BE2C (cell line): ENCODE data around the gene PUS3.

Source experiments
- DNase-seq: peaks from one replicate; pipeline ENCODE4 v3.0.0-alpha.2; 2020
- H3K27me3 ChIP-seq: fragments of 250-450 bp; sonication (Bioruptor Pico); 2 replicates; pipeline ENCODE4 v1.5.1; 2020; ENCODE audit warnings: mild to moderate bottlenecking
- H3K36me3 ChIP-seq: fragments of 250-450 bp; sonication (Bioruptor Pico); 2 replicates; pipeline ENCODE4 v1.5.1; 2020; ENCODE audit warnings: mild to moderate bottlenecking
- H3K4me1 ChIP-seq: fragments of 250-450 bp; sonication (Bioruptor Pico); 2 replicates; pipeline ENCODE4 v1.5.1; 2020
- H3K4me3 ChIP-seq: 2 replicates; pipeline ENCODE4 v1.5.1; 2011; ENCODE audit warnings: low read depth, low read length
- H3K9me3 ChIP-seq: fragments of 250-450 bp; sonication (Bioruptor Pico); 2 replicates; pipeline ENCODE4 v1.5.1; 2020
- TF ChIP-seq, protein P1 (sequence below): IDR thresholded peaks from 2 replicates; pipeline ENCODE4 v1.5.1; 2012; ENCODE audit warnings: mild to moderate bottlenecking, low read depth, low read length

The PUS3 gene

DNA sequence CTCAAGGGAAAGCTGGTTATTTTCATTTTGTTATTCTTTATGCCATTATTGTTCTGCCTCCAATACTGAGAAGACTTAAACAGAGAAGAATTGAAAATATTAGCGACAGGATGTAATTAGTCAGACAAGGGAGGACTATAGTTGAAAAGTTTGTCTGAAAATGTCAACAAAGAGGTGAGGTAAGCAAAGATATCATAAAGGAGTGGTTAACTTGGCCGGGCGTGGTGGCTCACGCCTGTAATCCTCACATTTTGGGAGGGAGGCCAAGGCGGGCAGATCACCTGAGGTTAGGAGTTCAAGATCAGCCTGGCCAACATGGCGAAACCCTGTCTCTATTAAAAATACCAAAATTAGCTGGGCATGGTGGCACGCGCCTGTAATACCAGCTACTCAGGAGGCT lies 19.6 kb downstream of the PUS3 start:
- H3K4me1 ChIP-seq: no peaks in the 10 kb centered on the region; the same call in 1 of the 2 replicates
- 0 out of 2 replicates have a peak, but pooled peaks cover 5% of the 10 kb centered on the region for H3K9me3 ChIP-seq
- no peak overlapping the region for H3K4me3 ChIP-seq
- no peaks in the 10 kb centered on the region; the same call in 1 of the 2 replicates for H3K27me3 ChIP-seq
- DNase-seq: no peak
- TF ChIP-seq, protein P1, sequence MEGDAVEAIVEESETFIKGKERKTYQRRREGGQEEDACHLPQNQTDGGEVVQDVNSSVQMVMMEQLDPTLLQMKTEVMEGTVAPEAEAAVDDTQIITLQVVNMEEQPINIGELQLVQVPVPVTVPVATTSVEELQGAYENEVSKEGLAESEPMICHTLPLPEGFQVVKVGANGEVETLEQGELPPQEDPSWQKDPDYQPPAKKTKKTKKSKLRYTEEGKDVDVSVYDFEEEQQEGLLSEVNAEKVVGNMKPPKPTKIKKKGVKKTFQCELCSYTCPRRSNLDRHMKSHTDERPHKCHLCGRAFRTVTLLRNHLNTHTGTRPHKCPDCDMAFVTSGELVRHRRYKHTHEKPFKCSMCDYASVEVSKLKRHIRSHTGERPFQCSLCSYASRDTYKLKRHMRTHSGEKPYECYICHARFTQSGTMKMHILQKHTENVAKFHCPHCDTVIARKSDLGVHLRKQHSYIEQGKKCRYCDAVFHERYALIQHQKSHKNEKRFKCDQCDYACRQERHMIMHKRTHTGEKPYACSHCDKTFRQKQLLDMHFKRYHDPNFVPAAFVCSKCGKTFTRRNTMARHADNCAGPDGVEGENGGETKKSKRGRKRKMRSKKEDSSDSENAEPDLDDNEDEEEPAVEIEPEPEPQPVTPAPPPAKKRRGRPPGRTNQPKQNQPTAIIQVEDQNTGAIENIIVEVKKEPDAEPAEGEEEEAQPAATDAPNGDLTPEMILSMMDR: no peak
- no peaks in the 10 kb centered on the region for H3K36me3 ChIP-seq

DNA sequence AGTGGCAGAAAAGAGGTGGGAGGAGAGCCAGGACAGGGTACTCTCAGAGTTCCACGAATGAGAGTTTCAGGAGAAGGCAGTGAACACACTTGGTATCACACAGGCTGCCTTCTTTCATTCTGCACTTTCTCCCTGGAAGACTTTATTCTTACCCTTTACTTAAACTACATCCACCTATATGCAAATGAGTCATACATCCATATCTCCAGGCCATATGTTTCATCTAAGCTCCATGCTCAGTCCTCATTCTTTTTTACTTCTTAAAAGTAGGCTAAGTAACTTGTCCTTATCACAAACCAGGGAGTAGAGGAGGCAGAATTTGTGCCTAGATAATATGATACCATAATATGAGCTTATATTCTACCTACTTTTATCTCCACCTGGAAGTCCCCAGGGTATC lies 21.7 kb downstream of the PUS3 start:
- no peaks in the 10 kb centered on the region; the same call in 1 of the 2 replicates for H3K4me1 ChIP-seq
- TF ChIP-seq, protein P1: no peak
- no peaks in the 10 kb centered on the region for H3K9me3 ChIP-seq
- DNase-seq: no peak
- H3K27me3 ChIP-seq: no peaks in the 10 kb centered on the region; the same call in 1 of the 2 replicates
- no peak overlapping the region for H3K4me3 ChIP-seq
- no peaks in the 10 kb centered on the region for H3K36me3 ChIP-seq

DNA sequence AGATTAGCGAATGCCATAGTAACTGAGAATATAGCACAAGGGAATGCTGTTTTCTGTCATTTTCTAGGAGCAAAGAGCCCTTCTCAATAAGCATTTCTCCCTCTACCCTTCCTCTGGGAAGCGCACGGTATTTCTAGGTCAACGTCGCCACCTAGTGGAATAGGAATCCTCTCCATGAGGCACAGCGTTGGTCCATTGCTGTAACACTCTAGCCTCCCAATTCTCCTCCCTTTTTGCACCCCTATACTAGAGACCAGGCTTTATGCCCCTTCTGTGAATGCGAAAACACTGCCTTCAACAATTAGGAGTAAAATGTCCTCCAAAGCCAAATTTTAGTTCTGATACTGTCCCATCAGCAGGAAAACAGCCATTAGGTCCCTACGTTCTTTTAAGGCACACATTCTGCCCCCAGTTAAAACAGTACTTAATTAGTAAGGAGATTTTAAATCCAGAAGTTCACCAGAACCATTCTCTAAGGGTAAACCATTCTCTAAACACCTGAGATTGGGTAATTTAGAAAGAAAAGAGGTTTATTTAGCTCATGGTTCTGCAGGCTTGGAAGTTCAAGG lies 28.4 kb downstream of the PUS3 start:
- peaks cover 14% of the 10 kb centered on the region for H3K27me3 ChIP-seq
- no peak overlapping the region for H3K4me3 ChIP-seq
- DNase-seq: peak; percentile 74
- H3K9me3 ChIP-seq: no peaks in the 10 kb centered on the region
- no peaks in the 10 kb centered on the region for H3K36me3 ChIP-seq
- no peaks in the 10 kb centered on the region for H3K4me1 ChIP-seq
- TF ChIP-seq, protein P1: peak; percentile 92

GRCh38 chr11:125873881-125874555 lies 29.0 kb downstream of the PUS3 start:
- no peaks in the 10 kb centered on the region for H3K36me3 ChIP-seq
- no peak for DNase-seq
- TF ChIP-seq, protein P1: no peak
- no peak overlapping the region for H3K4me3 ChIP-seq
- no peaks in the 10 kb centered on the region for H3K9me3 ChIP-seq
- no peaks in the 10 kb centered on the region for H3K4me1 ChIP-seq
- H3K27me3 ChIP-seq: peaks cover 14% of the 10 kb centered on the region; the same call in 1 of the 2 replicates

DNA sequence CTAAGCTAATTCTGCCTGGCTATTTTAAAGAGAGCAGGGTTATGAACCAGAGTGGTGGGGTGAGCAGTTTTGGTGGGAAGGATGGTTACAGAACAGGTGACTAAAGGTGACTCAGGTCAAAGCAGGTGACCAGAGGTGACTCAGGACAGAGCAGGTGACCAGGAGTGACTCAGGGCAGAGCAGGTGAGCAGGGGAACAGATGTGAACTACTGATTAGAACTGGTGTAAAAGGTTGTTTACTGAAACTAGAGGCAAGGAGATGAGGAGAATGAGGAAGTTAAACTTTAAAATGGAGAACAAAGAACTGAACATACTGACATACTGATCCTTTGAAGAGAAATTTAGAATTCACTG lies 30.9 kb downstream of the PUS3 start:
- TF ChIP-seq, protein P1: no peak
- DNase-seq: no peak
- H3K4me3 ChIP-seq: no peak overlapping the region

More for the DNA sequence above, 30.9 kb downstream of the PUS3 start:
- Histone ChIP-seq H3K9me3 (no peaks in the 10 kb centered on the region), H3K27me3 (peaks cover 23% of the 10 kb centered on the region; the same call in 1 of the 2 replicates), H3K36me3 (no peaks in the 10 kb centered on the region), H3K4me1 (no peaks in the 10 kb centered on the region)
